Endothelial cell (in vitro differentiated cells): Measurements from ENCODE around the gene ZNF559. TPM values are rescaled to one million over a fixed set of nuclear protein-coding genes. Genes with fewer than 3 reads are reported as not detected.
"Not testable (repeated sequence)": the region's sequence is repeated elsewhere in the genome, so short reads cannot be mapped to it uniquely, and the experiment has no call there.

ENCODE experiments used
- DNase-seq: peaks from one replicate; pipeline ENCODE4 v3.0.0; 2021; ENCODE audit warnings: low spot score
- H3K27ac Mint-ChIP-seq: one replicate; pipeline ENCODE4 v1.8.0; 2021; ENCODE audit warnings: mixed read lengths, inconsistent platforms; ENCODE audit not compliant: unreplicated experiment
- H3K27me3 Mint-ChIP-seq: one replicate; pipeline ENCODE4 v1.8.0; 2021; ENCODE audit warnings: mild to moderate bottlenecking, moderate library complexity, mixed read lengths, inconsistent platforms; ENCODE audit not compliant: unreplicated experiment
- H3K36me3 Mint-ChIP-seq: one replicate; pipeline ENCODE4 v1.8.0; 2021; ENCODE audit warnings: mild to moderate bottlenecking, low read depth, mixed read lengths, inconsistent platforms; ENCODE audit not compliant: unreplicated experiment
- H3K4me1 Mint-ChIP-seq: one replicate; pipeline ENCODE4 v1.8.0; 2021; ENCODE audit warnings: mild to moderate bottlenecking, mixed read lengths, inconsistent platforms; ENCODE audit not compliant: unreplicated experiment
- H3K4me3 Mint-ChIP-seq: one replicate; pipeline ENCODE4 v1.8.0; 2021; ENCODE audit warnings: mild to moderate bottlenecking, mixed read lengths, inconsistent platforms; ENCODE audit not compliant: unreplicated experiment
- H3K9me3 Mint-ChIP-seq: one replicate; pipeline ENCODE4 v1.8.0; 2021; ENCODE audit warnings: mixed read lengths, inconsistent platforms; ENCODE audit not compliant: unreplicated experiment
- long read RNA-seq: library from polyadenylated mRNA; unstranded; transcript quantifications from one replicate; pipeline ENCODE4 v2.0.0, GENCODE V29; 2020; ENCODE audit not compliant: unreplicated experiment
- total RNA-seq: library from RNA; stranded (reverse); fragmentation: NEBNext Ultra II Directional; extraction: Animal tissue kit (Norgen Biotek cat#: 25700); gene quantifications from one replicate; pipeline ENCODE4 v1.2.1, GENCODE V29; 2021; ENCODE audit not compliant: unreplicated experiment
- TF ChIP-seq, protein P1 (sequence below): fragments of 200-600 bp; sonication (generic); IDR thresholded peaks from one replicate; pipeline ENCODE4 v1.5.0; 2021; ENCODE audit warnings: antibody characterized with exemption; ENCODE audit not compliant: unreplicated experiment

Gene ZNF559
- 6.8 TPM for total RNA-seq
- long read RNA-seq, partial matches to known transcripts = 1 of 1 reads
- long read RNA-seq, other reads (novel, unspliced or antisense) = 0 of 1 reads

DNA sequence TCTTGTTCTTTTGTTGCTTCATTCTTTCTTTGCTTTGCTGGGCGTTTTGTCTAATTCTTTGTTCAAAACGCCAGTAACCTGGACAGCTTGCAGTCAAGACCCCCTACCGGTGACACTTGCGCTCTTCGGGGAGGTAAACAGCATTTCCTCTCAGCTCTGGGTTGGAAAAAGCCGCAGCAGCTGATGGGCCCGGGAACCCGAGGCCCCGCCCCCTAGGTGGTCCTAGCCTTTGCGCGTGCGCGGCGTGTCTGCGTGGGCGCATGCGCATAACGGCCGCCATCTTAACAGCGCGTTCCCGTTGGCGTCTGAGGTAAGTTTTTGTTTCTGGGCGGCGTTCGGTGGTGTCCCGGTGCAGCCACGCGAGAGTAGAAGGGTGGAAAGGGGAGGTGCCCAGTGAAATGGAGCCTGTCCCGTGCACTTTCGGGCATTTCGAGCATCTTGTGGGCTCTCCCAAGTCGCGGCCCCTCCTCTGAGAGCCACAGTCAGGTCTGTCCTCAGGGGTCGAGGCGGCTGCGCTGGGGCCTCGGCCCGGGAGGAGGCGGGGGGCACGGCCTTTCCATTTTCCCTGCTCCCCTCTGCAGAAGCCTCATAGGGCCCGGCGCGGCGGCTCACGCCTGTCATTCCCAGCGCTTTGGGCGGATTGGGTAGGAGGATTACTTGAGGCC lies at the start of gene ZNF559:
TSS of gene ZNF559 (plus strand) at position 261 of the 665 bp plus-strand sequence. CDS start 14,371 bp downstream, outside the sequence.
- no peaks in the 10 kb centered on the region for H3K4me1 Mint-ChIP-seq
- TF ChIP-seq, protein P1, sequence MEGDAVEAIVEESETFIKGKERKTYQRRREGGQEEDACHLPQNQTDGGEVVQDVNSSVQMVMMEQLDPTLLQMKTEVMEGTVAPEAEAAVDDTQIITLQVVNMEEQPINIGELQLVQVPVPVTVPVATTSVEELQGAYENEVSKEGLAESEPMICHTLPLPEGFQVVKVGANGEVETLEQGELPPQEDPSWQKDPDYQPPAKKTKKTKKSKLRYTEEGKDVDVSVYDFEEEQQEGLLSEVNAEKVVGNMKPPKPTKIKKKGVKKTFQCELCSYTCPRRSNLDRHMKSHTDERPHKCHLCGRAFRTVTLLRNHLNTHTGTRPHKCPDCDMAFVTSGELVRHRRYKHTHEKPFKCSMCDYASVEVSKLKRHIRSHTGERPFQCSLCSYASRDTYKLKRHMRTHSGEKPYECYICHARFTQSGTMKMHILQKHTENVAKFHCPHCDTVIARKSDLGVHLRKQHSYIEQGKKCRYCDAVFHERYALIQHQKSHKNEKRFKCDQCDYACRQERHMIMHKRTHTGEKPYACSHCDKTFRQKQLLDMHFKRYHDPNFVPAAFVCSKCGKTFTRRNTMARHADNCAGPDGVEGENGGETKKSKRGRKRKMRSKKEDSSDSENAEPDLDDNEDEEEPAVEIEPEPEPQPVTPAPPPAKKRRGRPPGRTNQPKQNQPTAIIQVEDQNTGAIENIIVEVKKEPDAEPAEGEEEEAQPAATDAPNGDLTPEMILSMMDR = peak; percentile 35
- peaks cover 30% of the 10 kb centered on the region for H3K9me3 Mint-ChIP-seq
- H3K4me3 Mint-ChIP-seq = peak within 1 kb of the TSS; percentile 89
- H3K27me3 Mint-ChIP-seq = peaks cover 10% of the 10 kb centered on the region
- H3K27ac Mint-ChIP-seq = no peak within 1 kb of the TSS
- H3K36me3 Mint-ChIP-seq = peaks cover 43% of the 10 kb centered on the region
- peak; percentile 79 for DNase-seq

DNA sequence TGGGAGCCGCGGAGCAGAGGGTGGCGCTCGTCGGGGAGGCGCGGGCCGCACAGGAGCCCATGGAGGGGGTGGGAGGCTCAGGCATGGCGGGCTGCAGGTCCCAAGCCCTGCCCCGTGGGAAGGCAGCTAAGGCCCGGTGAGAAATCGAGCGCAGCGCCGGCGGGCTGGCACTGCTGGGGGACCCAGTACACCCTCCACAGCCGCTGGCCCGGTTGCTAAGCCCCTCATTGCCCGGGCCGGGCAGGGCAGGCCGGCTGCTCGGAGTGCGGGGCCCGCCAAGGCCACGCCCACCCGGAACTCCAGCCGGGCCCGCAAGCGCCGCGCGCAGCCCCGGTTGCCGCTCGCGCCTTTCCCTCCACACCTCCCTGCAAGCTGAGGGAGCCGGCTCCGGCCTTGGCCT lies 40.5 kb upstream of the ZNF559 start:
- not testable (repeated sequence) for H3K4me3 Mint-ChIP-seq, H3K27ac Mint-ChIP-seq, H3K4me1 Mint-ChIP-seq, DNase-seq, H3K27me3 Mint-ChIP-seq
- Mint-ChIP-seq H3K9me3 (peaks cover 46% of the 10 kb centered on the region), H3K36me3 (peaks cover 20% of the 10 kb centered on the region)

DNA sequence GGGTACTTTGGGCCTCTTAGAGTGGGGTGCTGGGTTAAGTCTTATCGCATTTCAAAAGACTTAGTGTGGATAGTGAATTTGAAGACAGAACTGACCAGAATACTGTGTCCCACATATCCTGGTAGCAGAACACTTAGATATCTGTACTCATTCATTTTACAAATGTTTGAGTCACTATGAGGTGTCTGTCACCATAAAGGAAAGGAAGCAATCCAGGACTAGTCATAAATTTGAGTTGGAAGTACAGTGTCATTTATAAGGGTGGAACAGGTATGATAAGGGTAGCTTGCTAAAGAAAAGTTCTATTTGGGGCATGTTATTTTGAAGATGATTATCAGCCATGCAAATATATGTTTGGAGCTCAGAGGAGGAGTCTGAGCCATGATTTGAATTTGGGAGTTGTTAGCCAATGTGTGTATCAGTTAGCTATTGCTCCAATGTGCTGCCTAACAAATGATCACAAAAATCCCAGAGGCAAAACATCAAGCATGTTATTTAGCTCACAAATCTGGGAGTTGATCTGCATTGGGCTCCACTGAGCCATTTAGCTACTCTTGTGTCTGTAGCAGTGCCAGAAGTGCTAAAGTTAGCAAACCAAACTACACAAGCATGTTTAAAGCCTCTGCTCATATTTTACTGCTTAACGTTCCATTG lies 34.6 kb upstream of the ZNF559 start:
- H3K4me3 Mint-ChIP-seq = peak overlapping the region; percentile 38
- peaks cover 14% of the 10 kb centered on the region for H3K36me3 Mint-ChIP-seq
- TF ChIP-seq, protein P1 = no peak
- no peak for DNase-seq
- H3K27me3 Mint-ChIP-seq = peaks cover 2% of the 10 kb centered on the region
- H3K9me3 Mint-ChIP-seq = peaks cover 26% of the 10 kb centered on the region
- no peaks in the 10 kb centered on the region for H3K4me1 Mint-ChIP-seq
- H3K27ac Mint-ChIP-seq = no peak overlapping the region

DNA sequence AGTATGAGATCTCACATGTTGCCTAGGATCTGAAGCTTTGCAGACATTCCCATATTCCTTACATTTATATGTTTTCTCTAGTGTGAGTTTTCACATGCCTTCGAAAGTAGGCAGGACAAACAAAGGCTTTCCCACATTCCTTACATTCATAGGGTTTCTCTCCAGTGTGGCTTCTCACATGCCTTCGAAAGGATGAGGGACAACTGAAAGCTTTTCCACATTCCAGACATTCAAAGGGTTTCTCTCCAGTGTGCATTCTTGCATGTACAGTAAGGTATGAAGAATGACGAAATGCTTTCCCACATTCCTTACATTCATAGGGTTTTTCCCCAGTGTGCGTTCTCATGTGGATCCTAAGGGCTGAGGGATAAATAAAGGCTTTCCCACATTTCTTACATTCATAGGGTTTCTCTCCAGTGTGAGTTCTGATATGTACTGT lies 28.5 kb upstream of the ZNF559 start:
- peaks cover 46% of the 10 kb centered on the region for H3K9me3 Mint-ChIP-seq
- no peaks in the 10 kb centered on the region for H3K4me1 Mint-ChIP-seq
- peaks cover 52% of the 10 kb centered on the region for H3K36me3 Mint-ChIP-seq
- H3K27me3 Mint-ChIP-seq = no peaks in the 10 kb centered on the region
- no peak for DNase-seq
- H3K4me3 Mint-ChIP-seq = peak overlapping the region; percentile 44
- TF ChIP-seq, protein P1 = no peak
- H3K27ac Mint-ChIP-seq = no peak overlapping the region

DNA sequence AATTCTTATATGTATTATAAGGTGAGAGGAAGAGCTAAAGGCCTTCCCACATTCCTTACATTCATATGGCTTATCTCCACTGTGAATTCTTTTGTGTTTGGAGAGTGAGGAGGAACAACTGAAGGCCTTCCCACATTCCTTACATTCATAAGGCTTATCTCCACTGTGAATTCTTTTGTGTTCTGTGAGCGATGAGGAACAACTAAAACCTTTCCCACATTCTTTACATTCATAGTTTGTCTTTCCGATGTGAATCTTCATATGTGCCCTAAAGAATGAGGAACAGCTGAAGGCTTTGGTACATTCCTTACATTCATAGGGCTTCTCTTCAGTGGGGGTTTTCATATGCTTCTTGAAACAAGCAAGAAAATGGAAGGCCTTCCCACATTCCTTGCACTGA lies 27.6 kb upstream of the ZNF559 start:
- H3K4me3 Mint-ChIP-seq = peak overlapping the region; percentile 44
- H3K4me1 Mint-ChIP-seq = no peaks in the 10 kb centered on the region
- H3K27me3 Mint-ChIP-seq = peaks cover 2% of the 10 kb centered on the region
- H3K9me3 Mint-ChIP-seq = peaks cover 55% of the 10 kb centered on the region
- peaks cover 61% of the 10 kb centered on the region for H3K36me3 Mint-ChIP-seq
- H3K27ac Mint-ChIP-seq = no peak overlapping the region
- TF ChIP-seq, protein P1 = no peak
- no peak for DNase-seq
